ENCODE data around the gene MESD. TPM values are rescaled to one million over a fixed set of nuclear protein-coding genes. Genes with fewer than 3 reads are reported as not detected.

The MESD gene
- total and polyA plus RNA-seq, 2 donors: 17.7 to 24.8 TPM

DNA sequence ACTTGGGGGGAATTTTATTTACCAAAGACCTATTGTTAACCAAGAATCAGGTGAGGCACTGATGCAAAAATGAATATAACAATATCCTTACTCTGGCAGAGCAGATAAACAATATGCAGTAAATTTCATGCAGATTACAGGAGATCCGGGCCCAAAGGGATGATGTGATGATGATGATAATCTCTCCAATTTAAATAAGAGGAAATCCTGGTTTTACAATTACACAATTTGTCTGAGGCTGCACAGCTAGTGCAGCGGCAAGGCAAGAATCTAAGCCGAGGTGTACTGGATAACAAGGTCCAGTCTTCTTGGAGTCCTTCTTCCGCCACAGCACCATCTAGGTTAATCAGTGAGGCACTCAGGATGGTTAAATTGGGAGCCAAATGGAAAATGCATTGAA, 2.4 kb upstream of the MESD start:
- Histone ChIP-seq H3K36me3 (ENCODE audit: insufficient read depth) (no peaks in the 10 kb centered on the region), H3K27ac (ENCODE audit: low read depth) (no peak overlapping the region), H3K4me1 (ENCODE audit: insufficient read depth) (no peaks in the 10 kb centered on the region), H3K4me3 (ENCODE audit: low read depth, low read length) (no peak overlapping the region)
- 72% methylated on average over 4 of the region's 4 CpGs for whole genome bisulfite sequencing
- DNase-seq (ENCODE audit: extremely low spot score): no peak

- Histone ChIP-seq H3K27ac (ENCODE audit: low read depth) (no peak overlapping the region), H3K4me1 (ENCODE audit: insufficient read depth) (no peaks in the 10 kb centered on the region), H3K36me3 (ENCODE audit: insufficient read depth) (no peaks in the 10 kb centered on the region), H3K4me3 (ENCODE audit: low read depth, low read length) (no peak overlapping the region)
- DNase-seq (ENCODE audit: extremely low spot score): no peak
- 52% methylated on average over 5 of the region's 5 CpGs for WGBS
These were observed 1.8 kb upstream of the MESD start for GRCh38 chr15:80991421-80991820.

GRCh38 chr15:80990955-80991354, 1.3 kb upstream of the MESD start:
- Histone ChIP-seq H3K4me1 (ENCODE audit: insufficient read depth) (no peaks in the 10 kb centered on the region), H3K36me3 (ENCODE audit: insufficient read depth) (no peaks in the 10 kb centered on the region), H3K4me3 (ENCODE audit: low read depth, low read length) (no peak overlapping the region), H3K27ac (ENCODE audit: low read depth) (peak overlapping the region; percentile 26)
- no peak for DNase-seq (ENCODE audit: extremely low spot score)
- WGBS: 89% methylated on average over 1 of the region's 1 CpG

DNA sequence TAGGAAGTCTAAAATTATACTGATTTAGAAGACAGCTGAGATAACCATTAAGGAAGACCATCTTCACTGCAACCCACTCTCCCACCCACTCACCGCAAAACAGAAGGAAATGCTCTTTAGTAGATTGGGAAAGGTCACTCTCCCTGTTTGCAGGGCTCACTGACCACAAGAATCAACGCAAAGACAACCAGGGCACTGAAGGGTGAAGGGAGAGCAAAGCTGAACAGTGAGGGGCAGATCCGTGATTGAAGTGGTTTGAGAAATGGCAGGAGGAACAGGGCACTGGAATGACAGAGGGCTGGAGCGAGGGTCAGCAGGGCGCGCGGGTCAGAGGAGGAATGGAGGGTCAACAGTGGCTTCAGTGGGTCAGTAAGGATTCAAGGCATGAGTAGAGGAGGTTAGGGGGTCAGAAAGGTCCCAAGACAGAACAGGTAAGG, 520 bp downstream of the MESD start:
- Histone ChIP-seq H3K4me3 (ENCODE audit: low read depth, low read length) (peak overlapping the region; percentile 58), H3K36me3 (ENCODE audit: insufficient read depth) (no peaks in the 10 kb centered on the region), H3K27ac (ENCODE audit: low read depth) (peak overlapping the region; percentile 87), H3K4me1 (ENCODE audit: insufficient read depth) (no peaks in the 10 kb centered on the region)
- no peak for DNase-seq (ENCODE audit: extremely low spot score)
- under 1% methylated on average over 7 of the region's 7 CpGs for WGBS

GRCh38 chr15:80988148-80988796, 1.3 kb downstream of the MESD start:
- 63% methylated on average over 8 of the region's 8 CpGs for WGBS
- peaks cover 2% of the 10 kb centered on the region for H3K4me1 ChIP-seq (ENCODE audit: insufficient read depth)
- no peak for DNase-seq (ENCODE audit: extremely low spot score)
- peak overlapping the region; percentile 58 for H3K4me3 ChIP-seq (ENCODE audit: low read depth, low read length)
- no peak overlapping the region for H3K27ac ChIP-seq (ENCODE audit: low read depth)
- H3K36me3 ChIP-seq (ENCODE audit: insufficient read depth): no peaks in the 10 kb centered on the region

- 98% methylated on average over 1 of the region's 1 CpG for WGBS
- Histone ChIP-seq H3K27ac (ENCODE audit: low read depth) (no peak overlapping the region), H3K36me3 (ENCODE audit: insufficient read depth) (no peaks in the 10 kb centered on the region), H3K4me1 (ENCODE audit: insufficient read depth) (peaks cover 2% of the 10 kb centered on the region), H3K4me3 (ENCODE audit: low read depth, low read length) (no peak overlapping the region)
- no peak for DNase-seq (ENCODE audit: extremely low spot score)
These were observed 3.1 kb downstream of the MESD start for GRCh38 chr15:80986487-80986886.

DNA sequence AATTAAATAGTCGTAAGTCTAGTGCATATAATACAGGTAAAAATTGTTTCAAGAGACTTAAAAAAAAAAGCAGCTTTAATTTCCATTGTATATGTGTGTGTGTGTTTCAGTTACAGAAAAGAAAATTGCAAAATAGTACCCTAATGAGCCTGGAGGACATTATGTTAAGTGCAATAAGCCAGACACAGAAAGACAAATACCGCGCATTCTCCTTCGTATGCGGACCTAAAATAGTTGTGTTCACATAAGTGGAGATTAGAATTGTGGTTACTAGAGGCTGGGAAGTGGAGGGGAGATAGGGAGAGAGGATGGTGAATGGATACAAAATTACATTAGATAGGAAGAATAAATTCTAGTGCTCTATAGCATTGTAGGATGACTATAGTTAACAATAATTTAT, 3.6 kb downstream of the MESD start:
- no peak overlapping the region for H3K27ac ChIP-seq (ENCODE audit: low read depth)
- no peak overlapping the region for H3K4me3 ChIP-seq (ENCODE audit: low read depth, low read length)
- peaks cover 2% of the 10 kb centered on the region for H3K4me1 ChIP-seq (ENCODE audit: insufficient read depth)
- no peak for DNase-seq (ENCODE audit: extremely low spot score)
- WGBS: 92% methylated on average over 5 of the region's 5 CpGs
- H3K36me3 ChIP-seq (ENCODE audit: insufficient read depth): no peaks in the 10 kb centered on the region

DNA sequence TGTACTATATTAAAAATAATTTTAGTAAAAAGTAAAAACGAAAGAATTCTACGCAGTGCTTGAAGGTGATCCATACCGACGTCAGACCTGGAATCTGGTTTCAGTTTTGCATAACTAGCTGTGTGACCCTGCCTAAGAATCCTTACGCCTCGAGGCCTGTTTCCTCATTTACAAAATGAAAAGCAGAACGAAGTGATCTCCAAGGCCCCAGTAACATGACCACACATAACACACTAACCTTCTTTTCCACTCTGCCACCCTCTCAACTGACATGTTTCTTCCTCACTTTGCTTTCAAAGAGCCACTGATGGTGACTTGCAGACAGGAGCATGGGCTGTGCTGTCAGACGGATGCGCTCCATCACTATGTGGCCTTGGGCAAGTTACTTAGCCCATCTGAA, 4.8 kb downstream of the MESD start:
- WGBS: 74% methylated on average over 9 of the region's 9 CpGs
- no peak for DNase-seq (ENCODE audit: extremely low spot score)
- Histone ChIP-seq H3K4me1 (ENCODE audit: insufficient read depth) (peaks cover 2% of the 10 kb centered on the region), H3K27ac (ENCODE audit: low read depth) (no peak overlapping the region), H3K36me3 (ENCODE audit: insufficient read depth) (no peaks in the 10 kb centered on the region), H3K4me3 (ENCODE audit: low read depth, low read length) (no peak overlapping the region)

DNA sequence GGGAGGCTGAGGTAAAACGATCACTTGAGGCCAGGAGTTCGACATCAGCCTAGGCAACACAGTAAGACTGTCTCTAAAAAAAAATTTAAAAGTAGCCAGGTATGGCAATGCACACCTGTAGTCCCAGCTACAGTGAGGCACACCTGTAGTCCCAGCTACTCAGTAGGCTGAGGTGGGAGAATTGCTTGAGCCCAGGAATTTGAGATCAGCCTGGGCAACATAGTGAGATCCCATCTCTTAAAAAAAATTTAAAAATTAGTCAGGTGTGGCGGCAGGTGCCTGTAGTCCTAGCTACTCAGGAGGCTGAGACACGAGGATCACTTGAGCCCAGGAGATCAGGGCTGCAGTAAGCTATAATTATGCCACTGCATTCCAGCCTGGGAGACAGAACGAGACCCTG, 6.8 kb downstream of the MESD start:
- WGBS: 74% methylated on average over 5 of the region's 5 CpGs
- DNase-seq (ENCODE audit: extremely low spot score): no peak
- Histone ChIP-seq H3K4me1 (ENCODE audit: insufficient read depth) (peaks cover 2% of the 10 kb centered on the region), H3K27ac (ENCODE audit: low read depth) (no peak overlapping the region), H3K36me3 (ENCODE audit: insufficient read depth) (no peaks in the 10 kb centered on the region), H3K4me3 (ENCODE audit: low read depth, low read length) (no peak overlapping the region)

- H3K4me3 ChIP-seq (ENCODE audit: low read depth, low read length): no peak overlapping the region
- H3K27ac ChIP-seq (ENCODE audit: low read depth): no peak overlapping the region
- H3K4me1 ChIP-seq (ENCODE audit: insufficient read depth): peaks cover 2% of the 10 kb centered on the region
- H3K36me3 ChIP-seq (ENCODE audit: insufficient read depth): no peaks in the 10 kb centered on the region
- 86% methylated on average over 2 of the region's 2 CpGs for WGBS
- DNase-seq (ENCODE audit: extremely low spot score): no peak
These were observed 7.4 kb downstream of the MESD start for GRCh38 chr15:80982205-80982604.

DNA sequence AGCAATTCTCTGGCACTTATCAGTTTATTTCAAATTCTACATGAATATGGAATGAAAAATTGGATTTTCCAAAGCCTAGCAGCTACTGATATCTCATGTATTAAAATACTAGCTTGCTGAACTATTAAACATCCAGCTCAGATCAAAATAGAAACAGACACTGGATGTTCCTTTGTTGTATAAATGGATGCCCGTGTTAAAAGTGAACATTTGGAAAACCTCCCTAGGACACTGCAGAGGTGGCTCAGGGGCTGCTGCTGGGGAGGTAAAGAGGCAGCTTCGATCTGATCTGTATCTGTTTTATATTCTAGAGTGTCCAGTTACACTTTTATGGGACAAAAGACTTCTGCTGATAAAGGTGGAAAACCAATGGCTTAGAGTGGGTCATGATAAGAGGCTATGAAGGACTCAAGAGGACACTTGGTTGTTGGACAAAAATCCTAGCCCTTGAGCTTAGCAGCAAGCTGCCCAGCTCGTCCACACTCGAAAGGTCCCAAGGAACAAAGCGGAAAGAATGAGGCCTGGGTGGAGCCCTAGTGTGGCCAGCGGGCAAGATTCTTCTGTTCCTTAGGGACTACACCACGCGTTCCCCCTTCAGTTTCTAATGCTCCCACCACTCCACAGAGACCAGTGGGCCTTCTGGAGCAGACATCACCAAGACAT, 9.9 kb downstream of the MESD start:
- 69% methylated on average over 8 of the region's 8 CpGs for WGBS
- no peak for DNase-seq (ENCODE audit: extremely low spot score)
- H3K27ac ChIP-seq (ENCODE audit: low read depth): no peak overlapping the region
- H3K4me3 ChIP-seq (ENCODE audit: low read depth, low read length): no peak overlapping the region
- no peaks in the 10 kb centered on the region for H3K36me3 ChIP-seq (ENCODE audit: insufficient read depth)
- peaks cover 2% of the 10 kb centered on the region for H3K4me1 ChIP-seq (ENCODE audit: insufficient read depth)

GRCh38 chr15:80978685-80979329, 10.8 kb downstream of the MESD start:
- Histone ChIP-seq H3K36me3 (ENCODE audit: insufficient read depth) (no peaks in the 10 kb centered on the region), H3K4me1 (ENCODE audit: insufficient read depth) (peaks cover 2% of the 10 kb centered on the region), H3K27ac (ENCODE audit: low read depth) (no peak overlapping the region), H3K4me3 (ENCODE audit: low read depth, low read length) (no peak overlapping the region)
- 85% methylated on average over 7 of the region's 7 CpGs for WGBS
- DNase-seq (ENCODE audit: extremely low spot score): no peak

DNA sequence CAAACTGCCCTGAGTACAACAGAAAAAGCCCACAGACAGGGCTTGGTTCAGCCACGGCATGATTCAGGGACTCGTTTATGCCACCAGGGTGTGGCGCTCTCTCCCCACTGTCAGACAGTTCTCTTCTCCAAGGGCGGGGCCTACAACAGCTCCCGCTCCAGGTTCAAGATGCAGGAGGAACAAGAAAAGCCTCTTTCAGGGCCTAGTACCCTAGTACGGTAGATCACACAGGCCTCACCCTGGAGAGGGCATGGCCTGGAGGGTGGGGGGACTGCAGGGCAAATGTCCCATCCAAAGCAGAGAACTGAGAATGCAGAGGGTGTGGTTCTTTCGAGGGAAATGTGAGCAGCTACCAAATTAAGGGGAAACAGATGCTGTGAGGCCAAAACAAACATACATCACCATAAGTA, 12.0 kb downstream of the MESD start:
- no peaks in the 10 kb centered on the region for H3K36me3 ChIP-seq (ENCODE audit: insufficient read depth)
- DNase-seq (ENCODE audit: extremely low spot score): no peak
- no peaks in the 10 kb centered on the region for H3K4me1 ChIP-seq (ENCODE audit: insufficient read depth)
- H3K4me3 ChIP-seq (ENCODE audit: low read depth, low read length): no peak overlapping the region
- 39% methylated on average over 7 of the region's 7 CpGs for WGBS
- H3K27ac ChIP-seq (ENCODE audit: low read depth): no peak overlapping the region

- Histone ChIP-seq H3K4me1 (ENCODE audit: insufficient read depth) (no peaks in the 10 kb centered on the region), H3K4me3 (ENCODE audit: low read depth, low read length) (no peak overlapping the region), H3K36me3 (ENCODE audit: insufficient read depth) (no peaks in the 10 kb centered on the region), H3K27ac (ENCODE audit: low read depth) (no peak overlapping the region)
- 94% methylated on average over 4 of the region's 4 CpGs for WGBS
- no peak for DNase-seq (ENCODE audit: extremely low spot score)
These were observed 12.8 kb downstream of the MESD start for GRCh38 chr15:80976851-80977250.

Measured in urinary bladder (tissue), 4 donors.